Measurements from ENCODE around the gene TRABD2A. TPM values are rescaled to one million over a fixed set of nuclear protein-coding genes. Genes with fewer than 3 reads are reported as not detected.
A peak's percentile ranks its signal among the peaks of the same experiment; 100 is the strongest.

The TRABD2A gene
- total and polyA plus RNA-seq, 8 donors = 0.19 to 0.59 (median 0.28) TPM; not detected in 1

GRCh38 chr2:84811839-84812431 is 68.9 kb downstream of the TRABD2A start:
- intact Hi-C loops (cut with DNase I) = no loop called here
- Histone ChIP-seq H3K4me3 (no peak overlapping the region), H3K36me3 (no peaks in the 10 kb centered on the region), H3K4me1 (no peaks in the 10 kb centered on the region), H3K27ac (no peak overlapping the region), H3K9me3 (no peaks in the 10 kb centered on the region), H3K27me3 (no peaks in the 10 kb centered on the region)
- 90 to 96% methylated on average over 6 of the region's 6 CpGs for WGBS, 2 donors
- ATAC-seq (no peak), FAIRE-seq (no peak), DNase-seq (no peak)
- TF ChIP-seq CTCF (IDR thresholded peaks at IDR 0.05) = no peak

- intact Hi-C loops (cut with DNase I) = no loop called here
- peaks cover 0 to 7% (median 0%) of the 10 kb centered on the region in 3 donors for H3K4me1 ChIP-seq
- 61% methylated on average over 4 of the region's 4 CpGs for WGBS, 2 donors
- no peaks in the 10 kb centered on the region for H3K27me3 ChIP-seq
- no peak overlapping the region for H3K4me3 ChIP-seq
- no peak overlapping the region for H3K27ac ChIP-seq
- no peak for TF ChIP-seq CTCF (IDR thresholded peaks at IDR 0.05)
- FAIRE-seq = no peak
- no peaks in the 10 kb centered on the region for H3K36me3 ChIP-seq
- H3K9me3 ChIP-seq = no peaks in the 10 kb centered on the region
- no peak for ATAC-seq
- DNase-seq = no peak
Measured at GRCh38 chr2:84808279-84808678, 72.6 kb downstream of the TRABD2A start.

- peak overlapping the region in 2 of 4 donors; percentile 28 to 50 for H3K27ac ChIP-seq
- peaks cover 0 to 7% (median 0%) of the 10 kb centered on the region in 3 donors for H3K4me1 ChIP-seq
- intact Hi-C loops (cut with DNase I) = no loop called here
- no peaks in the 10 kb centered on the region for H3K27me3 ChIP-seq
- WGBS, 2 donors = 42 to 45% methylated on average over 4 of the region's 4 CpGs
- DNase-seq (peak in 2 of 6 donors; percentile 16 to 50), FAIRE-seq (no peak), ATAC-seq (peak in 3 of 4 donors; percentile 55 to 83 (median 80))
- no peaks in the 10 kb centered on the region for H3K36me3 ChIP-seq
- no peaks in the 10 kb centered on the region for H3K9me3 ChIP-seq
- no peak for TF ChIP-seq CTCF (IDR thresholded peaks at IDR 0.05)
- H3K4me3 ChIP-seq = no peak overlapping the region
Measured at GRCh38 chr2:84807063-84807485, 73.8 kb downstream of the TRABD2A start.

- Histone ChIP-seq H3K27me3 (no peaks in the 10 kb centered on the region), H3K27ac (no peak overlapping the region), H3K36me3 (no peaks in the 10 kb centered on the region), H3K4me1 (peaks cover 0 to 7% (median 0%) of the 10 kb centered on the region in 3 donors), H3K4me3 (no peak overlapping the region), H3K9me3 (no peaks in the 10 kb centered on the region)
- no peak for DNase-seq
- WGBS, 2 donors = 13 to 21% methylated on average over 1 of the region's 1 CpG
- no peak for FAIRE-seq
- no peak for TF ChIP-seq CTCF (IDR thresholded peaks at IDR 0.05)
- intact Hi-C loops (cut with DNase I) = no loop called here
- ATAC-seq = peak in 3 of 4 donors; percentile 44 to 78 (median 54)
Measured at GRCh38 chr2:84805250-84805958, 75.5 kb downstream of the TRABD2A start.

DNA sequence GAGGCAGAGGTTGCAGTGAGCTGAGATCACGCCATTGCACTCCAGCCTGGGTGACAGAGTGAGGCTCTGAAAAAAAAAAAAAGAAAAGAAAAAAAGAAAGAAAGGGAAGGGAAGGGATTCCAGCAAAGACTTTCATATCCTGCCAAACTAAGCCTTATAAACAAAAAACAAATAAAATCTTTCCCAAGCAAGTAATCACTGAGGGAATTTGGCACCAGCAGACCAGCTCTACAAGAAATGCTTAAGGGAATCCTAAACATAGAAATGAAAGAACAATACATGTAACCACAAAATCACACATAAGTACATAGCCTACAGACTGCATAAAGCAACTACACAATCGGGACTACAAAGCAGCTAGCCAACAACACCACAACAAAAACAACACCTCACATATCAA is 79.1 kb downstream of the TRABD2A start:
- intact Hi-C loops (cut with DNase I) = no loop called here
- DNase-seq (no peak), FAIRE-seq (no peak), ATAC-seq (no peak)
- Histone ChIP-seq H3K27me3 (no peaks in the 10 kb centered on the region), H3K9me3 (no peaks in the 10 kb centered on the region), H3K4me3 (no peak overlapping the region), H3K27ac (no peak overlapping the region), H3K4me1 (peaks cover 0 to 7% (median 0%) of the 10 kb centered on the region in 3 donors), H3K36me3 (no peaks in the 10 kb centered on the region)
- no peak for TF ChIP-seq CTCF (IDR thresholded peaks at IDR 0.05)
- WGBS, 2 donors = 77 to 82% methylated on average over 2 of the region's 2 CpGs
